BLaER1 (cell line): Measurements from ENCODE around the gene GMPPB.
"Not testable (repeated sequence)": the region's sequence is repeated elsewhere in the genome, so short reads cannot be mapped to it uniquely, and the experiment has no call there.

Source experiments
- H3K27ac ChIP-seq: shearing (Covaris generic); formaldehyde crosslinking; 2 replicates; pipeline ENCODE4 v1.8.1; 2022
- H3K27me3 ChIP-seq: shearing (Covaris generic); formaldehyde crosslinking; 2 replicates; pipeline ENCODE4 v1.8.1; 2022
- H3K36me3 ChIP-seq: shearing (Covaris generic); formaldehyde crosslinking; 2 replicates; pipeline ENCODE4 v1.8.1; 2022
- H3K4me1 ChIP-seq: shearing (Covaris generic); formaldehyde crosslinking; 2 replicates; pipeline ENCODE4 v1.8.1; 2022
- H3K4me2 ChIP-seq: shearing (Covaris generic); formaldehyde crosslinking; 2 replicates; pipeline ENCODE4 v1.8.1; 2022
- H3K4me3 ChIP-seq: shearing (Covaris generic); formaldehyde crosslinking; 2 replicates; pipeline ENCODE4 v1.8.1; 2022
- H3K9ac ChIP-seq: shearing (Covaris generic); formaldehyde crosslinking; 2 replicates; pipeline ENCODE4 v1.8.1; 2022
- H3K9me3 ChIP-seq: shearing (Covaris generic); formaldehyde crosslinking; 2 replicates; pipeline ENCODE4 v1.8.1; 2022
- H4K20me1 ChIP-seq: shearing (Covaris generic); formaldehyde crosslinking; 2 replicates; pipeline ENCODE4 v1.8.1; 2022
- Cebpa-rat ChIP-seq: shearing (Covaris generic); IDR thresholded peaks from 2 replicates; pipeline ENCODE4 v1.8.1; 2022

The GMPPB gene

GRCh38 chr3:49704629-49705028 lies 19.1 kb downstream of the GMPPB start:
- Histone ChIP-seq H3K27ac (no peak overlapping the region), H3K9me3 (no peaks in the 10 kb centered on the region), H3K4me1 (peaks cover 24% of the 10 kb centered on the region), H3K4me2 (no peak overlapping the region), H3K4me3 (no peak overlapping the region), H3K9ac (0 out of 2 replicates have a peak overlapping the region, but pooled peaks have one; percentile 6), H3K27me3 (no peaks in the 10 kb centered on the region), H3K36me3 (peaks cover 71% of the 10 kb centered on the region), H4K20me1 (no peaks in the 10 kb centered on the region)
- TF ChIP-seq Cebpa-rat: no peak

- H3K4me1 ChIP-seq: peaks cover 31% of the 10 kb centered on the region
- no peaks in the 10 kb centered on the region for H3K27me3 ChIP-seq
- no peaks in the 10 kb centered on the region for H3K9me3 ChIP-seq
- H3K36me3 ChIP-seq: peaks cover 75% of the 10 kb centered on the region
- no peaks in the 10 kb centered on the region for H4K20me1 ChIP-seq
- peak overlapping the region; percentile 38 for H3K27ac ChIP-seq
- TF ChIP-seq Cebpa-rat: no peak
- H3K4me3 ChIP-seq: no peak overlapping the region
- H3K9ac ChIP-seq: 0 out of 2 replicates have a peak overlapping the region, but pooled peaks have one; percentile 6
- H3K4me2 ChIP-seq: no peak overlapping the region
Measured at GRCh38 chr3:49703956-49704355, 19.8 kb downstream of the GMPPB start.

GRCh38 chr3:49703443-49703927 lies 20.3 kb downstream of the GMPPB start:
- Histone ChIP-seq H3K9me3 (no peaks in the 10 kb centered on the region), H3K36me3 (peaks cover 80% of the 10 kb centered on the region), H4K20me1 (no peaks in the 10 kb centered on the region), H3K4me3 (no peak overlapping the region), H3K4me1 (peaks cover 36% of the 10 kb centered on the region), H3K27ac (peak overlapping the region; percentile 38), H3K27me3 (no peaks in the 10 kb centered on the region), H3K4me2 (no peak overlapping the region), H3K9ac (0 out of 2 replicates have a peak overlapping the region, but pooled peaks have one; percentile 6)
- no peak for TF ChIP-seq Cebpa-rat

GRCh38 chr3:49702672-49703071 lies 21.1 kb downstream of the GMPPB start:
- no peaks in the 10 kb centered on the region for H3K9me3 ChIP-seq
- H3K4me1 ChIP-seq: peaks cover 34% of the 10 kb centered on the region
- H3K36me3 ChIP-seq: peaks cover 88% of the 10 kb centered on the region
- no peak overlapping the region for H3K27ac ChIP-seq
- no peak overlapping the region for H3K4me2 ChIP-seq
- no peaks in the 10 kb centered on the region for H4K20me1 ChIP-seq
- H3K4me3 ChIP-seq: no peak overlapping the region
- TF ChIP-seq Cebpa-rat: no peak
- H3K27me3 ChIP-seq: no peaks in the 10 kb centered on the region
- H3K9ac ChIP-seq: 0 out of 2 replicates have a peak overlapping the region, but pooled peaks have one; percentile 4

DNA sequence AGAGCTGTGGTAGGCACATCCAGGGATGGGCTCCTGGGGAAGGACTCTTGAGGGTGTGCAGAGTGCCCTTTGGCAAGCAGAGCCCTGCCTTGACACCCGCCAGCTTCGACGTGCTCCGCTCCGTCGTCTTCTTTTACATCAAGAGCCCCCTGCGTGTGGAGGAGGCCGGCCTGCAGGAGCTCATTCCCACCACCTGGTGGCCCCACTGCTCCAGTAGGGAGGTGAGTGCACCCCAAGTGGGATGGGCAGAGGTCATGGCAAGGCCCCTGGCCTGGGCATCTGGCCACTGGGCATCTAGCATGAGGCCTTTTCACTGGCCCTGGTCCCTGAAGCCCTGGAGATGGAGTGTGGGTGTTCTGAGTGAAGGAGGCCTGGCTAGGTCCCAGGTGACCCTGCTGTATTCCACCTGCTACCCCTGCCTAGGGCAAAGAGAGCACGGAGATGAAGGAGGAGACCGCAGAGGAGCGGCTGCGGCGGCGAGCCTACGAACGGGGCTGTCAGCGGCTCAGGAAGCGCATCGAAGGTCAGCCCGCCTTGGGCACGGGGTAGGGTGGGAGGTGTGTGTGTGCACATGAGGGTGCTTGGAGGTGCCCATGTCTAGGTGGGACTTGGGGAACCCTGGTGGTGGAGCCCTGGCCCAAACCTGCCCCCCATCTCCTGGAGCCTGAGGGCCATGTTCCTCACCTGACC lies 22.2 kb downstream of the GMPPB start:
- no peak for TF ChIP-seq Cebpa-rat
- Histone ChIP-seq H3K9me3 (no peaks in the 10 kb centered on the region), H4K20me1 (no peaks in the 10 kb centered on the region), H3K9ac (0 out of 2 replicates have a peak overlapping the region, but pooled peaks have one; percentile 4), H3K4me2 (no peak overlapping the region), H3K27me3 (no peaks in the 10 kb centered on the region), H3K4me1 (peaks cover 27% of the 10 kb centered on the region), H3K27ac (no peak overlapping the region), H3K36me3 (peaks cover 95% of the 10 kb centered on the region), H3K4me3 (no peak overlapping the region)

DNA sequence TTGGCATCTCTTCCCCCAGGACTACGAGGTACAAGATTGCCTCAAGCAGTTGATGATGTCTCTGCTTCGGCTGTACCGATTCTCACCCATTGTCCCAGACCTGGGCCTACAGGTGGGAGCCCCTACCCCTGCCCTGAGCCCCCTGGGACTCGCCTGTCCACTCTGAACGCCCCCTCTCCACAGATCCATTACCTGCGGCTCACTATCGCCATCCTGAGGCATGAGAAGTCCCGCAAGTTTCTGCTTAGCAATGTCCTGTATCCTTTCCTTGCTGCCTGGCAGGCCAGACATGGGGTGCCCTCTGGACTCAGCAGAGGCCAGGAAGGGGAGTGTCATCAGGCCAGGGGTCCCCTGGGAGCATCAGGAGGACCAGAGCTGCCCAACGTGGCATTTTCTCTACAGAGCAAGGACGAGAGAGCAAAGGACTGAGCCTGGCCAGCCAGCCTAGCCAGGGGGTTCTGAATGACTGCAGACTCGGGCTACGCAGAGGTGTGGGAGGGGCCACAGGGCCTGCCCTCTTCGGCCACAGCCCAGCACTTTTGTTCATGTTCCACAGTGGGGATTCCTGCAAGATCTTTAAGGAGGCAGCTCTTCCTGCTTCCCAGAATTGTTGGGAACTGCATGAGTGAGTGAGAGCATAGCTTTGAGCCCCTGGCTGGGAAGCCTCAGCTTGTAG lies 23.2 kb downstream of the GMPPB start:
- peaks cover 86% of the 10 kb centered on the region for H3K36me3 ChIP-seq
- no peaks in the 10 kb centered on the region for H3K27me3 ChIP-seq
- no peak overlapping the region for H3K4me3 ChIP-seq
- no peak overlapping the region for H3K4me2 ChIP-seq
- no peak overlapping the region for H3K9ac ChIP-seq
- no peaks in the 10 kb centered on the region for H3K9me3 ChIP-seq
- TF ChIP-seq Cebpa-rat: no peak
- H3K4me1 ChIP-seq: peaks cover 27% of the 10 kb centered on the region
- 0 out of 2 replicates have a peak overlapping the region, but pooled peaks have one; percentile 19 for H3K27ac ChIP-seq
- no peaks in the 10 kb centered on the region for H4K20me1 ChIP-seq

- H3K9ac ChIP-seq: no peak overlapping the region
- no peaks in the 10 kb centered on the region for H3K9me3 ChIP-seq
- H3K4me2 ChIP-seq: peak overlapping the region; percentile 66; the same call in 1 of the 2 replicates
- TF ChIP-seq Cebpa-rat: no peak
- no peak overlapping the region for H3K4me3 ChIP-seq
- H3K36me3 ChIP-seq: peaks cover 80% of the 10 kb centered on the region
- no peaks in the 10 kb centered on the region for H3K27me3 ChIP-seq
- H3K27ac ChIP-seq: peak overlapping the region; percentile 73
- peaks cover 27% of the 10 kb centered on the region for H3K4me1 ChIP-seq
- 0 out of 2 replicates have a peak, but pooled peaks cover 5% of the 10 kb centered on the region for H4K20me1 ChIP-seq
Measured at GRCh38 chr3:49700014-49700413, 23.7 kb downstream of the GMPPB start.

DNA sequence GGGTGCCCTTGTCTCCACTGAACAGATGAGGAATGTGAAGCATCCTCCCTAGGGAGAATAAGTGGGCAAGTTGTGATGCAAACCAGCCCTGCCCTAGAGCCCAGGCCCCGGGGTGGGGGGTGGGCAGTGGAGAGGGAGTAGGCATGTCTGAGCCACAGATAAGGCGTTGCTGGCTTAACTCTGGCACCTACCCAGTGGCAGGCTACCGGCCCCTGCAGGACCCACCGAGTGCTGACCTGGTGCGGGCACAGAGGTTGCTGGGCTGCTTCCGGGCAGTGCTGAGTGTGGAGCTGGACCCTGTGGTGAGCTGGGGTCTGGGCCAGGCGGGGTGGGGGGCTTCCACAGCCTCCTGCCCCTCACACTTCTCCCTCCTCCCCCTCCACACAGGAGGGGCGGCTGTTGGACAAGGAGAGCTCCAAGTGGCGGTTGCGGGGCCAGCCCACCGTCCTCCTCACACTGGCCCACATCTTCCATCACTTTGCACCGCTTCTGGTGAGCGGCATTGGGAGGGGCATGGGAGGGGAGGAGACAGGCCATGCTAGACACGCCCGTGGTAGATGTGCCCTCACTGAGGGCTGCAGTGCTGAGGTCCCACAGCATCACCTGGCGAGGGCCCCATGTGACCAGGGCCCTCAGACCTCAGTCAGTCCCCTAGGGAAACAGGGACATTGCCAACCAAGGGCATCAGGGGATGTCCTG lies 24.3 kb downstream of the GMPPB start:
- Histone ChIP-seq H3K4me1 (peaks cover 27% of the 10 kb centered on the region), H4K20me1 (peaks cover 10% of the 10 kb centered on the region; the same call in 1 of the 2 replicates), H3K9me3 (no peaks in the 10 kb centered on the region), H3K9ac (peak overlapping the region; percentile 67), H3K27ac (peak overlapping the region; percentile 73), H3K36me3 (peaks cover 74% of the 10 kb centered on the region), H3K4me3 (no peak overlapping the region), H3K4me2 (peak overlapping the region; percentile 66), H3K27me3 (no peaks in the 10 kb centered on the region)
- no peak for TF ChIP-seq Cebpa-rat

GRCh38 chr3:49695350-49696015 lies 28.3 kb downstream of the GMPPB start:
- Histone ChIP-seq H4K20me1 (peaks cover 21% of the 10 kb centered on the region), H3K36me3 (peaks cover 41% of the 10 kb centered on the region), H3K4me1 (peaks cover 34% of the 10 kb centered on the region)
- not testable (repeated sequence) for H3K9ac ChIP-seq, H3K4me3 ChIP-seq, H3K4me2 ChIP-seq, H3K27me3 ChIP-seq, H3K9me3 ChIP-seq, H3K27ac ChIP-seq

DNA sequence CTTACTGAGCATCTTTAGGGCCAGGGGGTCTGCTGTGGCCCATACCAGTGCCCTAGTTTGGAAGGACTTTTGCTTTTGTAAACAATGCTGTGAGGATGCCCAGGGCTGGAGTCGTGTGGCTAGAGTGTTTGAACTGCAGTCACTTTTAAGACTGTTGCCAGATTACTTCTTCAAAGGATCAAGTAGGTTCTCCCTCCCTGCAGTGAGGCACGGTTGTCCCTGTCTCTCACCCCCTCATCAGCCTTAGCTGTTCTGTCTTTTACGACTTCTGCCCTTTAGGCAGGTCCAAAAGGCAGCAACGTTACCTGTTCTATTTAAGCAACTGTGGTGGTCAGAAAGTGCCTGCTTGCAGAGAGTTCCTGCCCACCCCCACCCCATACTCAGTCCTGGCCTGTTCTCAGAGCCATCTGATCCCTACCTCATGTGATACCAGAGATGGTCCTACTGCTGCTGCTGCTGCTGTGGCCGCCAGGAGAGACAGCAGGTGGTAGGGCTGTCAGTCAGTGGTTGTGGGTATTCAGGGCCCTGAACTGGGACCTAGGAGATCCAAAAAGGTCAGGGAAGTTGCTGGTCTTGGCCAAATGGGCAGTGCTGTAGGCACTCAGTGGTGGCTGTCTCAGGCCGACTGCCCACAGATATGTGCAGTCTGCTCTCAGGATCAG lies 29.2 kb downstream of the GMPPB start:
- H3K36me3 ChIP-seq: peaks cover 32% of the 10 kb centered on the region
- H3K9me3 ChIP-seq, H3K27me3 ChIP-seq, H3K9ac ChIP-seq, H3K4me3 ChIP-seq, H3K27ac ChIP-seq, H3K4me2 ChIP-seq: not testable (repeated sequence)
- peaks cover 26% of the 10 kb centered on the region for H4K20me1 ChIP-seq
- peaks cover 32% of the 10 kb centered on the region for H3K4me1 ChIP-seq

DNA sequence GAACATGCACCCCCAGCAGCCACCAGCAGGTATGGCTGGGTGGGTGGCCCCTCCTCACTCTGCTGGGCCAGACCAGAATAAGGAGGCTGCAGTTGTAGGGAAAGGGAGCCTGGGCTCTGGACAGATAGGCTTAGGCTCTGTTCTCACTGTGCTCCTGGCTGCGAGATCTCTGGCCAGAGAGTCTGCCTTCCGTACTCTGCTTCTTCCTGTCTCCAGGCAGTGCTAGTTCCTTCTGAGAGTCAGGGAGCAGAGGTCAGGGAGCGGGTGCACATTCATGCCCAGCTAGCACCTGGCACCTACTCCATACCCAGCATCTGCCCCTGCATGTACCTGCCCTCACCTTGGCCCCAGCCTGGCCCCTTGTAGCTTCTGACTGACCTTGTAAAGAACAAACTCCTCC lies 32.3 kb downstream of the GMPPB start:
- Histone ChIP-seq H3K4me1 (peaks cover 24% of the 10 kb centered on the region), H4K20me1 (peaks cover 27% of the 10 kb centered on the region)
- H3K9me3 ChIP-seq, H3K36me3 ChIP-seq, H3K27me3 ChIP-seq, H3K4me2 ChIP-seq, H3K27ac ChIP-seq, H3K9ac ChIP-seq, H3K4me3 ChIP-seq: not testable (repeated sequence)

GRCh38 chr3:49690856-49691255 lies 32.9 kb downstream of the GMPPB start:
- not testable (repeated sequence) for H3K9me3 ChIP-seq, H3K27me3 ChIP-seq, H3K4me3 ChIP-seq, H3K27ac ChIP-seq, H3K36me3 ChIP-seq
- H3K4me1 ChIP-seq: peaks cover 24% of the 10 kb centered on the region
- peaks cover 27% of the 10 kb centered on the region for H4K20me1 ChIP-seq
- peak overlapping the region; percentile 96; the same call in 1 of the 2 replicates for H3K9ac ChIP-seq
- peak overlapping the region; percentile 77 for H3K4me2 ChIP-seq
